HepG2 (cell line): ENCODE measurements around the gene SF1. TPM values are rescaled to one million over a fixed set of nuclear protein-coding genes. Genes with fewer than 3 reads are reported as not detected.

Source experiments
- ADNP ChIP-seq: sonication (generic); formaldehyde crosslinking; IDR thresholded peaks from 2 replicates; pipeline ENCODE4 v1.4.0; 2020; ENCODE audit warnings: missing genetic modification reagents
- ESRRA ChIP-seq: sonication (generic); formaldehyde crosslinking; IDR thresholded peaks from 2 replicates; pipeline ENCODE4 v1.5.1; 2020; ENCODE audit warnings: mild to moderate bottlenecking, low read depth, missing genetic modification reagents
- MED1 ChIP-seq: sonication (generic); formaldehyde crosslinking; IDR thresholded peaks from 2 replicates; pipeline ENCODE4 v1.4.0; 2020; ENCODE audit warnings: missing genetic modification reagents
- SIX1 ChIP-seq: sonication (generic); formaldehyde crosslinking; IDR thresholded peaks from 2 replicates; pipeline ENCODE4 v1.4.0; 2020; ENCODE audit warnings: missing genetic modification reagents, borderline replicate concordance
- SPEN ChIP-seq: sonication (generic); formaldehyde crosslinking; IDR thresholded peaks from 2 replicates; pipeline ENCODE4 v1.5.1; 2020; ENCODE audit warnings: low read depth, mild to moderate bottlenecking, missing genetic modification reagents
- polyA plus RNA-seq, 8 experiments: library from polyadenylated mRNA; depleted of rRNA in 3 of 8; stranded (reverse) in 7 of 8; unstranded in 1 of 8; fragments of >200 nt; fragmentation: Illumina TruSeq in 4 of 8; extraction: Trizol in 4 of 8; gene quantifications; 2 replicates each; pipeline versions ENCODE4 v1.2.1 to v1.2.3, GENCODE V29; 2011 to 2016; ENCODE audit warnings: low read depth in 4 of 8, missing spikeins in 1 of 8, mixed read lengths in 1 of 8; ENCODE audit not compliant: insufficient read depth in 1 of 8
- total RNA-seq, 5 experiments: library from RNA; depleted of rRNA; stranded (reverse); fragments of >200 nt; fragmentation: Illumina TruSeq; extraction: Trizol; gene quantifications; 2 replicates each; pipeline ENCODE4 v1.2.3, GENCODE V29; 2016; ENCODE audit warnings: low read depth in 1 of 5
- TF ChIP-seq, protein P1 (sequence below): sonication (generic); formaldehyde crosslinking; IDR thresholded peaks from 2 replicates; pipeline ENCODE4 v1.5.0; 2020; ENCODE audit warnings: mild to moderate bottlenecking, missing genetic modification reagents
- TF ChIP-seq, protein P2 (sequence below): sonication (generic); formaldehyde crosslinking; conservative IDR thresholded peaks from 2 replicates; pipeline ENCODE4 v1.4.0; 2020; ENCODE audit warnings: mild to moderate bottlenecking, missing genetic modification reagents, moderate library complexity
- TF ChIP-seq, protein P3 (sequence below): sonication (generic); IDR thresholded peaks from 2 replicates; pipeline ENCODE4 v1.6.1; 2016; ENCODE audit warnings: low read depth, borderline replicate concordance
- TF ChIP-seq, protein P4 (sequence below): sonication (generic); formaldehyde crosslinking; IDR thresholded peaks from 2 replicates; pipeline ENCODE4 v1.5.0; 2020; ENCODE audit warnings: mild to moderate bottlenecking, missing genetic modification reagents, borderline replicate concordance
- TF ChIP-seq, protein P5 (sequence below): sonication (generic); formaldehyde crosslinking; IDR thresholded peaks from 2 replicates; pipeline ENCODE4 v1.4.0; 2020; ENCODE audit warnings: missing genetic modification reagents
- TF ChIP-seq, protein P6 (sequence below): sonication (generic); formaldehyde crosslinking; IDR thresholded peaks from 2 replicates; pipeline ENCODE4 v1.4.0; 2020; ENCODE audit warnings: missing genetic modification reagents, borderline replicate concordance

Gene SF1
- total and polyA plus RNA-seq, 2 of the 13 experiments (the other 11 are each of a cell fraction or from before 2014, with no cell fraction given): 55.5 to 70.4 TPM

DNA sequence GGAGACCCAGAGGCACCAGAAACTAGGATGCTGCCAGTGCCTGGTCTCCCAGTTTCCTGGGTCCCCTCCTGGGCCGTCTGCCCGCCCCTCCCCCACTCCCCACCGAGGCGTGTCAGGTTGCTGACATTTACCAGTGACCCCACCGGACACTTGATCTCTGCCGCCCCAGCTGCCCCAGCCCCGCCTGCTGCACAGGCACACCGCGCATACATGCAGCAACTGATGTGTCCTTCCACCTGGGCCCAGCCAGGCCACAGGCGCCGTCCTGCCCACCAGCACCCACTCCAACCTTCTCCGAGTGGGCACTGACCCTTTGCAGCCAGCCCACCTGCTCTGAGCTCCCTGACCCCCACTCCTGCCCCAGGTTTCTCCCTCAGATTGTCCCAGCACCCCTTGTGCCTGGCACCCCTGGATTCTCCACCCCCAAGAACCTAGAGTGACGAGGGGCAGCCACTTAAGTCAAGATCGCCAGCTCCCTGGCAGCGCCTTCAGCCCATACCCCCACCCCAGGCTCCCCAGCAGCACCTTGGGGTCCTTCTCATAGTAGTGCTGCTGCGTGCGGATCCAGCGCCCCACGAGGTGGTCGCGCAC lies 19.1 kb downstream of the SF1 start (continued):
- TF ChIP-seq, protein P1, sequence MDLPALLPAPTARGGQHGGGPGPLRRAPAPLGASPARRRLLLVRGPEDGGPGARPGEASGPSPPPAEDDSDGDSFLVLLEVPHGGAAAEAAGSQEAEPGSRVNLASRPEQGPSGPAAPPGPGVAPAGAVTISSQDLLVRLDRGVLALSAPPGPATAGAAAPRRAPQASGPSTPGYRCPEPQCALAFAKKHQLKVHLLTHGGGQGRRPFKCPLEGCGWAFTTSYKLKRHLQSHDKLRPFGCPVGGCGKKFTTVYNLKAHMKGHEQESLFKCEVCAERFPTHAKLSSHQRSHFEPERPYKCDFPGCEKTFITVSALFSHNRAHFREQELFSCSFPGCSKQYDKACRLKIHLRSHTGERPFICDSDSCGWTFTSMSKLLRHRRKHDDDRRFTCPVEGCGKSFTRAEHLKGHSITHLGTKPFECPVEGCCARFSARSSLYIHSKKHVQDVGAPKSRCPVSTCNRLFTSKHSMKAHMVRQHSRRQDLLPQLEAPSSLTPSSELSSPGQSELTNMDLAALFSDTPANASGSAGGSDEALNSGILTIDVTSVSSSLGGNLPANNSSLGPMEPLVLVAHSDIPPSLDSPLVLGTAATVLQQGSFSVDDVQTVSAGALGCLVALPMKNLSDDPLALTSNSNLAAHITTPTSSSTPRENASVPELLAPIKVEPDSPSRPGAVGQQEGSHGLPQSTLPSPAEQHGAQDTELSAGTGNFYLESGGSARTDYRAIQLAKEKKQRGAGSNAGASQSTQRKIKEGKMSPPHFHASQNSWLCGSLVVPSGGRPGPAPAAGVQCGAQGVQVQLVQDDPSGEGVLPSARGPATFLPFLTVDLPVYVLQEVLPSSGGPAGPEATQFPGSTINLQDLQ (CRISPR knock-in tag): no peak
- TF ChIP-seq, protein P2, sequence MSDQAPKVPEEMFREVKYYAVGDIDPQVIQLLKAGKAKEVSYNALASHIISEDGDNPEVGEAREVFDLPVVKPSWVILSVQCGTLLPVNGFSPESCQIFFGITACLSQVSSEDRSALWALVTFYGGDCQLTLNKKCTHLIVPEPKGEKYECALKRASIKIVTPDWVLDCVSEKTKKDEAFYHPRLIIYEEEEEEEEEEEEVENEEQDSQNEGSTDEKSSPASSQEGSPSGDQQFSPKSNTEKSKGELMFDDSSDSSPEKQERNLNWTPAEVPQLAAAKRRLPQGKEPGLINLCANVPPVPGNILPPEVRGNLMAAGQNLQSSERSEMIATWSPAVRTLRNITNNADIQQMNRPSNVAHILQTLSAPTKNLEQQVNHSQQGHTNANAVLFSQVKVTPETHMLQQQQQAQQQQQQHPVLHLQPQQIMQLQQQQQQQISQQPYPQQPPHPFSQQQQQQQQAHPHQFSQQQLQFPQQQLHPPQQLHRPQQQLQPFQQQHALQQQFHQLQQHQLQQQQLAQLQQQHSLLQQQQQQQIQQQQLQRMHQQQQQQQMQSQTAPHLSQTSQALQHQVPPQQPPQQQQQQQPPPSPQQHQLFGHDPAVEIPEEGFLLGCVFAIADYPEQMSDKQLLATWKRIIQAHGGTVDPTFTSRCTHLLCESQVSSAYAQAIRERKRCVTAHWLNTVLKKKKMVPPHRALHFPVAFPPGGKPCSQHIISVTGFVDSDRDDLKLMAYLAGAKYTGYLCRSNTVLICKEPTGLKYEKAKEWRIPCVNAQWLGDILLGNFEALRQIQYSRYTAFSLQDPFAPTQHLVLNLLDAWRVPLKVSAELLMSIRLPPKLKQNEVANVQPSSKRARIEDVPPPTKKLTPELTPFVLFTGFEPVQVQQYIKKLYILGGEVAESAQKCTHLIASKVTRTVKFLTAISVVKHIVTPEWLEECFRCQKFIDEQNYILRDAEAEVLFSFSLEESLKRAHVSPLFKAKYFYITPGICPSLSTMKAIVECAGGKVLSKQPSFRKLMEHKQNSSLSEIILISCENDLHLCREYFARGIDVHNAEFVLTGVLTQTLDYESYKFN (CRISPR knock-in tag): peak; percentile 24; the same call in 1 of the 2 replicates
- TF ChIP-seq SPEN (CRISPR knock-in tag) (0 out of 2 replicates have a peak, but pooled peaks have one; percentile 23), ESRRA (peak; percentile 22; the same call in 1 of the 2 replicates), MED1 (CRISPR knock-in tag) (0 out of 2 replicates have a peak, but pooled peaks have one; percentile 22), SIX1 (CRISPR knock-in tag) (no peak; the same call in 1 of the 2 replicates), ADNP (CRISPR knock-in tag) (no peak)
- TF ChIP-seq, protein P3, sequence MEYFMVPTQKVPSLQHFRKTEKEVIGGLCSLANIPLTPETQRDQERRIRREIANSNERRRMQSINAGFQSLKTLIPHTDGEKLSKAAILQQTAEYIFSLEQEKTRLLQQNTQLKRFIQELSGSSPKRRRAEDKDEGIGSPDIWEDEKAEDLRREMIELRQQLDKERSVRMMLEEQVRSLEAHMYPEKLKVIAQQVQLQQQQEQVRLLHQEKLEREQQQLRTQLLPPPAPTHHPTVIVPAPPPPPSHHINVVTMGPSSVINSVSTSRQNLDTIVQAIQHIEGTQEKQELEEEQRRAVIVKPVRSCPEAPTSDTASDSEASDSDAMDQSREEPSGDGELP: peak; percentile 76; the same call in 1 of the 2 replicates
- TF ChIP-seq, protein P4, sequence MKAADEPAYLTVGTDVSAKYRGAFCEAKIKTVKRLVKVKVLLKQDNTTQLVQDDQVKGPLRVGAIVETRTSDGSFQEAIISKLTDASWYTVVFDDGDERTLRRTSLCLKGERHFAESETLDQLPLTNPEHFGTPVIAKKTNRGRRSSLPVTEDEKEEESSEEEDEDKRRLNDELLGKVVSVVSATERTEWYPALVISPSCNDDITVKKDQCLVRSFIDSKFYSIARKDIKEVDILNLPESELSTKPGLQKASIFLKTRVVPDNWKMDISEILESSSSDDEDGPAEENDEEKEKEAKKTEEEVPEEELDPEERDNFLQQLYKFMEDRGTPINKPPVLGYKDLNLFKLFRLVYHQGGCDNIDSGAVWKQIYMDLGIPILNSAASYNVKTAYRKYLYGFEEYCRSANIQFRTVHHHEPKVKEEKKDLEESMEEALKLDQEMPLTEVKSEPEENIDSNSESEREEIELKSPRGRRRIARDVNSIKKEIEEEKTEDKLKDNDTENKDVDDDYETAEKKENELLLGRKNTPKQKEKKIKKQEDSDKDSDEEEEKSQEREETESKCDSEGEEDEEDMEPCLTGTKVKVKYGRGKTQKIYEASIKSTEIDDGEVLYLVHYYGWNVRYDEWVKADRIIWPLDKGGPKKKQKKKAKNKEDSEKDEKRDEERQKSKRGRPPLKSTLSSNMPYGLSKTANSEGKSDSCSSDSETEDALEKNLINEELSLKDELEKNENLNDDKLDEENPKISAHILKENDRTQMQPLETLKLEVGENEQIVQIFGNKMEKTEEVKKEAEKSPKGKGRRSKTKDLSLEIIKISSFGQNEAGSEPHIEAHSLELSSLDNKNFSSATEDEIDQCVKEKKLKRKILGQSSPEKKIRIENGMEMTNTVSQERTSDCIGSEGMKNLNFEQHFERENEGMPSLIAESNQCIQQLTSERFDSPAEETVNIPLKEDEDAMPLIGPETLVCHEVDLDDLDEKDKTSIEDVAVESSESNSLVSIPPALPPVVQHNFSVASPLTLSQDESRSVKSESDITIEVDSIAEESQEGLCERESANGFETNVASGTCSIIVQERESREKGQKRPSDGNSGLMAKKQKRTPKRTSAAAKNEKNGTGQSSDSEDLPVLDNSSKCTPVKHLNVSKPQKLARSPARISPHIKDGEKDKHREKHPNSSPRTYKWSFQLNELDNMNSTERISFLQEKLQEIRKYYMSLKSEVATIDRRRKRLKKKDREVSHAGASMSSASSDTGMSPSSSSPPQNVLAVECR (CRISPR knock-in tag): peak; percentile 54
- TF ChIP-seq, protein P5, sequence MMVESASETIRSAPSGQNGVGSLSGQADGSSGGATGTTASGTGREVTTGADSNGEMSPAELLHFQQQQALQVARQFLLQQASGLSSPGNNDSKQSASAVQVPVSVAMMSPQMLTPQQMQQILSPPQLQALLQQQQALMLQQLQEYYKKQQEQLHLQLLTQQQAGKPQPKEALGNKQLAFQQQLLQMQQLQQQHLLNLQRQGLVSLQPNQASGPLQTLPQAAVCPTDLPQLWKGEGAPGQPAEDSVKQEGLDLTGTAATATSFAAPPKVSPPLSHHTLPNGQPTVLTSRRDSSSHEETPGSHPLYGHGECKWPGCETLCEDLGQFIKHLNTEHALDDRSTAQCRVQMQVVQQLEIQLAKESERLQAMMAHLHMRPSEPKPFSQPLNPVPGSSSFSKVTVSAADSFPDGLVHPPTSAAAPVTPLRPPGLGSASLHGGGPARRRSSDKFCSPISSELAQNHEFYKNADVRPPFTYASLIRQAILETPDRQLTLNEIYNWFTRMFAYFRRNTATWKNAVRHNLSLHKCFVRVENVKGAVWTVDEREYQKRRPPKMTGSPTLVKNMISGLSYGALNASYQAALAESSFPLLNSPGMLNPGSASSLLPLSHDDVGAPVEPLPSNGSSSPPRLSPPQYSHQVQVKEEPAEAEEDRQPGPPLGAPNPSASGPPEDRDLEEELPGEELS (CRISPR knock-in tag): no peak
- TF ChIP-seq, protein P6, sequence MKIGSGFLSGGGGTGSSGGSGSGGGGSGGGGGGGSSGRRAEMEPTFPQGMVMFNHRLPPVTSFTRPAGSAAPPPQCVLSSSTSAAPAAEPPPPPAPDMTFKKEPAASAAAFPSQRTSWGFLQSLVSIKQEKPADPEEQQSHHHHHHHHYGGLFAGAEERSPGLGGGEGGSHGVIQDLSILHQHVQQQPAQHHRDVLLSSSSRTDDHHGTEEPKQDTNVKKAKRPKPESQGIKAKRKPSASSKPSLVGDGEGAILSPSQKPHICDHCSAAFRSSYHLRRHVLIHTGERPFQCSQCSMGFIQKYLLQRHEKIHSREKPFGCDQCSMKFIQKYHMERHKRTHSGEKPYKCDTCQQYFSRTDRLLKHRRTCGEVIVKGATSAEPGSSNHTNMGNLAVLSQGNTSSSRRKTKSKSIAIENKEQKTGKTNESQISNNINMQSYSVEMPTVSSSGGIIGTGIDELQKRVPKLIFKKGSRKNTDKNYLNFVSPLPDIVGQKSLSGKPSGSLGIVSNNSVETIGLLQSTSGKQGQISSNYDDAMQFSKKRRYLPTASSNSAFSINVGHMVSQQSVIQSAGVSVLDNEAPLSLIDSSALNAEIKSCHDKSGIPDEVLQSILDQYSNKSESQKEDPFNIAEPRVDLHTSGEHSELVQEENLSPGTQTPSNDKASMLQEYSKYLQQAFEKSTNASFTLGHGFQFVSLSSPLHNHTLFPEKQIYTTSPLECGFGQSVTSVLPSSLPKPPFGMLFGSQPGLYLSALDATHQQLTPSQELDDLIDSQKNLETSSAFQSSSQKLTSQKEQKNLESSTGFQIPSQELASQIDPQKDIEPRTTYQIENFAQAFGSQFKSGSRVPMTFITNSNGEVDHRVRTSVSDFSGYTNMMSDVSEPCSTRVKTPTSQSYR: peak; percentile 92
